ENCODE measurements around the gene SYTL5.

DNA sequence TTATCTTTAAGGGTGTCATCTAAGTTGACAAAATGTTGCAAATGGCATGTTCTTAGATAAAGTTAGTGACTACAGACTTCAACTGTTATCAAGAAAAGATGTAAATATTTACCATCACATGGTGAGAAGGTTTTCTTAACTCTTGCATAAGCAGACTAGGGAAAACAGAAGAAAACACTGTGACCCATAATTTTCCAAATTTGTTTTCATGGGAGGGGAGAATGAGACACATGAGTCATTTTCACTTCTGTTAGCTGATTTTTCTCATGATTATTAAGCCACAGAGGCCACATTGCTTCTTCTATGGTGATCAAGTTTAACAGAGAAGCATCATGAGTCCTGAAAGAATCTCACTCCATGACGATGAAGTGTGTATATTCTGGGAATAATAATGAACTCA, 30.2 kb upstream of the SYTL5 start:
- TF ChIP-seq CTCF (IDR thresholded peaks at IDR 0.05) (no peak), POLR2A (IDR thresholded peaks at IDR 0.05) (no peak)

All from ovary (tissue), 3 donors.